GM23338 (cell line): ENCODE data around the gene TRMT2A. TPM values are rescaled to one million over a fixed set of nuclear protein-coding genes. Genes with fewer than 3 reads are reported as not detected.

ENCODE experiments used
- ATAC-seq: fragments of 200-7000 bp; cut with Tn5 transposase; 3 replicates; pipeline ENCODE4 v1.9.1; 2020
- DNase-seq: peaks from one replicate; pipeline ENCODE4 v3.0.0-alpha.2; 2015; ENCODE audit warnings: low spot score
- H2AFZ ChIP-seq: fragments of 200-600 bp; sonication (generic); 2 replicates; pipeline ENCODE4 v1.8.0; 2016; ENCODE audit warnings: antibody characterized with exemption, mild to moderate bottlenecking, moderate library complexity
- H3F3A ChIP-seq: fragments of 200-600 bp; sonication (generic); replicated peaks from 2 replicates; pipeline ENCODE4 v1.8.0; 2017; ENCODE audit warnings: antibody characterized with exemption, mixed run types, low read depth
- H3K27ac ChIP-seq: fragments of 200-600 bp; sonication (generic); 2 replicates; pipeline ENCODE4 v1.6.1; 2016; ENCODE audit warnings: low read depth
- H3K27me3 ChIP-seq: fragments of 200-600 bp; sonication (generic); 2 replicates; pipeline ENCODE4 v1.8.0; 2016; ENCODE audit warnings: mild to moderate bottlenecking, mixed run types, moderate library complexity; ENCODE audit not compliant: insufficient read depth
- H3K36me3 ChIP-seq: fragments of 200-600 bp; sonication (generic); 2 replicates; pipeline ENCODE4 v1.8.0; 2016; ENCODE audit warnings: mild to moderate bottlenecking; ENCODE audit not compliant: insufficient read depth
- H3K4me1 ChIP-seq: fragments of 200-600 bp; sonication (generic); 2 replicates; pipeline ENCODE4 v1.8.0; 2016; ENCODE audit warnings: mild to moderate bottlenecking, moderate library complexity; ENCODE audit not compliant: insufficient read depth
- H3K4me2 ChIP-seq: fragments of 200-600 bp; sonication (generic); 2 replicates; pipeline ENCODE4 v1.7.1; 2017; ENCODE audit warnings: mixed run types
- H3K4me3 ChIP-seq: fragments of 200-600 bp; sonication (generic); 2 replicates; pipeline ENCODE4 v1.6.1; 2016; ENCODE audit warnings: mixed run types
- H3K79me2 ChIP-seq: fragments of 200-600 bp; sonication (generic); replicated peaks from 2 replicates; pipeline ENCODE4 v1.8.0; 2017; ENCODE audit warnings: mild to moderate bottlenecking; ENCODE audit not compliant: insufficient read depth
- H3K9me2 ChIP-seq: fragments of 200-600 bp; sonication (generic); 2 replicates; pipeline ENCODE4 v1.8.0; 2017; ENCODE audit not compliant: insufficient read depth
- H4K20me1 ChIP-seq: fragments of 200-600 bp; sonication (generic); replicated peaks from 2 replicates; pipeline ENCODE4 v1.8.0; 2017; ENCODE audit warnings: mild to moderate bottlenecking; ENCODE audit not compliant: insufficient read depth
- H3K27ac Mint-ChIP-seq: 2 replicates; pipeline ENCODE4 v1.8.0; 2020; ENCODE audit warnings: inconsistent platforms, mild to moderate bottlenecking, moderate library complexity, mixed read lengths
- H3K27me3 Mint-ChIP-seq: 3 replicates; pipeline ENCODE4 v1.8.0; 2022; ENCODE audit warnings: low read depth, mild to moderate bottlenecking, moderate library complexity, mixed read lengths, inconsistent platforms; ENCODE audit not compliant: insufficient read depth, poor library complexity
- H3K36me3 Mint-ChIP-seq: 3 replicates; pipeline ENCODE4 v1.8.0; 2021; ENCODE audit warnings: low read depth, mild to moderate bottlenecking, inconsistent platforms, moderate library complexity, mixed read lengths
- H3K4me1 Mint-ChIP-seq: 3 replicates; pipeline ENCODE4 v1.8.0; 2020; ENCODE audit warnings: mild to moderate bottlenecking, inconsistent platforms, mixed read lengths
- H3K4me3 Mint-ChIP-seq: 3 replicates; pipeline ENCODE4 v1.8.0; 2021; ENCODE audit warnings: moderate library complexity, mild to moderate bottlenecking, inconsistent platforms, mixed read lengths
- H3K9me3 Mint-ChIP-seq: 3 replicates; pipeline ENCODE4 v1.8.0; 2020; ENCODE audit warnings: moderate library complexity, mild to moderate bottlenecking, inconsistent platforms, mixed read lengths
- CREB1 ChIP-seq: fragments of 250-450 bp; sonication (Bioruptor Pico); IDR thresholded peaks from 2 replicates; pipeline ENCODE4 v1.5.0; 2020; ENCODE audit warnings: low read depth, mild to moderate bottlenecking, moderate library complexity
- ETS1 ChIP-seq: IDR thresholded peaks from 2 replicates; pipeline ENCODE4 v1.6.1; 2016; ENCODE audit warnings: antibody characterized with exemption
- EZH2 ChIP-seq: fragments of 200-600 bp; sonication (generic); IDR thresholded peaks from one replicate; pipeline ENCODE4 v1.8.0; 2017; ENCODE audit warnings: antibody characterized with exemption, mild to moderate bottlenecking, low read depth; ENCODE audit not compliant: unreplicated experiment
- EZH2phosphoT487 ChIP-seq: fragments of 200-600 bp; sonication (generic); IDR thresholded peaks from one replicate; pipeline ENCODE4 v1.8.1; 2018; ENCODE audit warnings: antibody characterized with exemption; ENCODE audit not compliant: unreplicated experiment
- JUNB ChIP-seq: IDR thresholded peaks from one replicate; pipeline ENCODE4 v1.6.1; 2016; ENCODE audit warnings: antibody characterized with exemption; ENCODE audit not compliant: unreplicated experiment
- NANOG ChIP-seq: IDR thresholded peaks from 2 replicates; pipeline ENCODE4 v1.6.1; 2016; ENCODE audit warnings: antibody characterized with exemption, borderline replicate concordance
- POLR2AphosphoS5 ChIP-seq: IDR thresholded peaks from 2 replicates; pipeline ENCODE4 v1.6.1; 2016; ENCODE audit warnings: antibody characterized with exemption, low read depth
- STAT1 ChIP-seq: IDR thresholded peaks from one replicate; pipeline ENCODE4 v1.6.1; 2016; ENCODE audit warnings: antibody characterized with exemption; ENCODE audit not compliant: unreplicated experiment
- ZNF114 ChIP-seq: fragments of 250-450 bp; sonication (Bioruptor Pico); IDR thresholded peaks from 2 replicates; pipeline ENCODE4 v1.5.0; 2020; ENCODE audit warnings: mild to moderate bottlenecking, moderate library complexity
- ZNF331 ChIP-seq: fragments of 250-450 bp; sonication (Bioruptor Pico); IDR thresholded peaks from 2 replicates; pipeline ENCODE4 v1.5.0; 2020; ENCODE audit warnings: low read depth, mild to moderate bottlenecking, moderate library complexity
- ZNF462 ChIP-seq: fragments of 250-450 bp; sonication (Bioruptor Pico); IDR thresholded peaks from 2 replicates; pipeline ENCODE4 v1.5.0; 2020; ENCODE audit warnings: mild to moderate bottlenecking, moderate library complexity
- long read RNA-seq: library from polyadenylated mRNA; unstranded; transcript quantifications from one replicate; pipeline ENCODE4 v2.0.0, GENCODE V29; 2020; ENCODE audit not compliant: unreplicated experiment
- polyA plus RNA-seq: library from polyadenylated mRNA; unstranded; fragments of >200 nt; fragmentation: Nextera tagmentation; extraction: Ambion mirVana; gene quantifications from 2 replicates; pipeline ENCODE4 v1.2.1, GENCODE V29; 2016
- total RNA-seq: library from RNA; depleted of rRNA; stranded (reverse); fragments of >200 nt; shearing (Covaris generic); gene quantifications from 2 replicates; pipeline ENCODE4 v1.2.3, GENCODE V29; 2014; rRNA removed
- TF ChIP-seq, protein P1 (sequence below): IDR thresholded peaks from one replicate; pipeline ENCODE4 v1.6.1; 2018; ENCODE audit warnings: antibody characterized with exemption; ENCODE audit not compliant: unreplicated experiment
- TF ChIP-seq, protein P2 (sequence below), 2 experiments: fragments of 200-600 bp in 1 of 2; sonication (generic) in 1 of 2; conservative IDR thresholded peaks; 2 replicates each; pipeline versions ENCODE4 v1.5.1 to v1.6.1; 2016 to 2017; ENCODE audit warnings: antibody characterized with exemption in 2 of 2, low read depth in 2 of 2, mild to moderate bottlenecking in 2 of 2, moderate library complexity in 1 of 2

TRMT2A gene
- total RNA-seq (56.4 and 61.3 TPM in 2 replicates), polyA plus RNA-seq (41.3 and 42.9 TPM in 2 replicates)
- long read RNA-seq, transcript TRMT2A-201 (12 exons, 2,964 nt) = minor isoform, 6 of 25 reads
- long read RNA-seq, transcript TRMT2A-202 (13 exons, 2,928 nt) = major isoform, 10 of 25 reads
- long read RNA-seq, partial matches to known transcripts = 1 of 25 reads
- long read RNA-seq, other reads (novel, unspliced or antisense) = 7 of 25 reads

- Mint-ChIP-seq H3K4me3 (peak within 1 kb of the TSS; percentile 94), H3K27me3 (peaks cover 32% of the 10 kb centered on the region), H3K9me3 (no peaks in the 10 kb centered on the region), H3K4me1 (peaks cover 18% of the 10 kb centered on the region), H3K36me3 (peaks cover 60% of the 10 kb centered on the region), H3K27ac (peak within 1 kb of the TSS; percentile 96)
- Histone ChIP-seq H3K9me2 (no peaks in the 10 kb centered on the region), H3K4me1 (peaks cover 16% of the 10 kb centered on the region), H3K4me2 (peak within 1 kb of the TSS; percentile 98), H3K4me3 (peak within 1 kb of the TSS; percentile 98), H2AFZ (no peak within 1 kb of the TSS), H3K27ac (peak within 1 kb of the TSS; percentile 85), H3K27me3 (no peaks in the 10 kb centered on the region), H3K36me3 (peaks cover 34% of the 10 kb centered on the region), H3F3A (peaks cover 9% of the 10 kb centered on the region; the same call in 1 of the 2 replicates), H4K20me1 (peaks cover 20% of the 10 kb centered on the region), H3K79me2 (peaks cover 60% of the 10 kb centered on the region)
- TF ChIP-seq NANOG (no peak), JUNB (no peak), EZH2 (no peak), CREB1 (peak; percentile 97), ZNF331 (CRISPR knock-in tag) (no peak), ETS1 (peak; percentile 84), ZNF114 (CRISPR knock-in tag) (no peak), STAT1 (no peak), ZNF462 (CRISPR knock-in tag) (no peak), POLR2AphosphoS5 (peak; percentile 61; the same call in 1 of the 2 replicates), EZH2phosphoT487 (no peak)
- TF ChIP-seq, protein P1, sequence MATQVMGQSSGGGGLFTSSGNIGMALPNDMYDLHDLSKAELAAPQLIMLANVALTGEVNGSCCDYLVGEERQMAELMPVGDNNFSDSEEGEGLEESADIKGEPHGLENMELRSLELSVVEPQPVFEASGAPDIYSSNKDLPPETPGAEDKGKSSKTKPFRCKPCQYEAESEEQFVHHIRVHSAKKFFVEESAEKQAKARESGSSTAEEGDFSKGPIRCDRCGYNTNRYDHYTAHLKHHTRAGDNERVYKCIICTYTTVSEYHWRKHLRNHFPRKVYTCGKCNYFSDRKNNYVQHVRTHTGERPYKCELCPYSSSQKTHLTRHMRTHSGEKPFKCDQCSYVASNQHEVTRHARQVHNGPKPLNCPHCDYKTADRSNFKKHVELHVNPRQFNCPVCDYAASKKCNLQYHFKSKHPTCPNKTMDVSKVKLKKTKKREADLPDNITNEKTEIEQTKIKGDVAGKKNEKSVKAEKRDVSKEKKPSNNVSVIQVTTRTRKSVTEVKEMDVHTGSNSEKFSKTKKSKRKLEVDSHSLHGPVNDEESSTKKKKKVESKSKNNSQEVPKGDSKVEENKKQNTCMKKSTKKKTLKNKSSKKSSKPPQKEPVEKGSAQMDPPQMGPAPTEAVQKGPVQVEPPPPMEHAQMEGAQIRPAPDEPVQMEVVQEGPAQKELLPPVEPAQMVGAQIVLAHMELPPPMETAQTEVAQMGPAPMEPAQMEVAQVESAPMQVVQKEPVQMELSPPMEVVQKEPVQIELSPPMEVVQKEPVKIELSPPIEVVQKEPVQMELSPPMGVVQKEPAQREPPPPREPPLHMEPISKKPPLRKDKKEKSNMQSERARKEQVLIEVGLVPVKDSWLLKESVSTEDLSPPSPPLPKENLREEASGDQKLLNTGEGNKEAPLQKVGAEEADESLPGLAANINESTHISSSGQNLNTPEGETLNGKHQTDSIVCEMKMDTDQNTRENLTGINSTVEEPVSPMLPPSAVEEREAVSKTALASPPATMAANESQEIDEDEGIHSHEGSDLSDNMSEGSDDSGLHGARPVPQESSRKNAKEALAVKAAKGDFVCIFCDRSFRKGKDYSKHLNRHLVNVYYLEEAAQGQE = no peak
- TF ChIP-seq, protein P2, sequence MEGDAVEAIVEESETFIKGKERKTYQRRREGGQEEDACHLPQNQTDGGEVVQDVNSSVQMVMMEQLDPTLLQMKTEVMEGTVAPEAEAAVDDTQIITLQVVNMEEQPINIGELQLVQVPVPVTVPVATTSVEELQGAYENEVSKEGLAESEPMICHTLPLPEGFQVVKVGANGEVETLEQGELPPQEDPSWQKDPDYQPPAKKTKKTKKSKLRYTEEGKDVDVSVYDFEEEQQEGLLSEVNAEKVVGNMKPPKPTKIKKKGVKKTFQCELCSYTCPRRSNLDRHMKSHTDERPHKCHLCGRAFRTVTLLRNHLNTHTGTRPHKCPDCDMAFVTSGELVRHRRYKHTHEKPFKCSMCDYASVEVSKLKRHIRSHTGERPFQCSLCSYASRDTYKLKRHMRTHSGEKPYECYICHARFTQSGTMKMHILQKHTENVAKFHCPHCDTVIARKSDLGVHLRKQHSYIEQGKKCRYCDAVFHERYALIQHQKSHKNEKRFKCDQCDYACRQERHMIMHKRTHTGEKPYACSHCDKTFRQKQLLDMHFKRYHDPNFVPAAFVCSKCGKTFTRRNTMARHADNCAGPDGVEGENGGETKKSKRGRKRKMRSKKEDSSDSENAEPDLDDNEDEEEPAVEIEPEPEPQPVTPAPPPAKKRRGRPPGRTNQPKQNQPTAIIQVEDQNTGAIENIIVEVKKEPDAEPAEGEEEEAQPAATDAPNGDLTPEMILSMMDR (conservative IDR thresholded peaks at IDR 0.05; ENCODE audit: low read depth in 2 of 2) = peak in 1 of 2 experiments; percentile 23; a peak in 2 of 4 replicates
- ATAC-seq (peak; percentile 77), DNase-seq (peak; percentile 99)
Observed at GRCh38 chr22:20116951-20117632, at the start of gene TRMT2A. Gene TRMT2A, minus strand, starts transcription at chr22:20117226. Its CDS starts 320 bp downstream, at chr22:20116906.
